Ishikawa (cell line): Measurements from ENCODE around the gene TRAF7.

ENCODE experiments used
- CEBPB ChIP-seq: IDR thresholded peaks from 2 replicates; pipeline ENCODE4 v1.6.1; 2012
- CREB1 ChIP-seq: IDR thresholded peaks from 2 replicates; pipeline ENCODE4 v1.6.1; 2012; ENCODE audit warnings: low read depth
- EGR1 ChIP-seq: IDR thresholded peaks from 2 replicates; pipeline ENCODE4 v1.6.1; 2012
- EP300 ChIP-seq: IDR thresholded peaks from 2 replicates; pipeline ENCODE4 v1.6.1; 2012; ENCODE audit warnings: borderline replicate concordance
- FOXM1 ChIP-seq: IDR thresholded peaks from 2 replicates; pipeline ENCODE4 v1.6.1; 2012; ENCODE audit warnings: low read depth, borderline replicate concordance
- NFIC ChIP-seq: IDR thresholded peaks from 2 replicates; pipeline ENCODE4 v1.6.1; 2012
- RAD21 ChIP-seq: IDR thresholded peaks from 2 replicates; pipeline ENCODE4 v1.6.1; 2012; ENCODE audit warnings: low read depth
- TAF1 ChIP-seq: IDR thresholded peaks from 2 replicates; pipeline ENCODE4 v1.6.1; 2012; ENCODE audit warnings: low read depth, mild to moderate bottlenecking
- TCF12 ChIP-seq: IDR thresholded peaks from 2 replicates; pipeline ENCODE4 v1.6.1; 2012; ENCODE audit warnings: low read depth
- TEAD4 ChIP-seq: IDR thresholded peaks from 2 replicates; pipeline ENCODE4 v1.6.1; 2012
- YY1 ChIP-seq: IDR thresholded peaks from 2 replicates; pipeline ENCODE4 v1.6.1; 2012; ENCODE audit warnings: low read depth
- ZBTB7A ChIP-seq: IDR thresholded peaks from 2 replicates; pipeline ENCODE4 v1.6.1; 2012; ENCODE audit warnings: low read depth
- TF ChIP-seq, protein P1 (sequence below): IDR thresholded peaks from 2 replicates; pipeline ENCODE4 v1.6.1; 2012
- TF ChIP-seq, protein P2 (sequence below): IDR thresholded peaks from 2 replicates; pipeline ENCODE4 v1.6.1; 2012; ENCODE audit warnings: low read depth, mild to moderate bottlenecking
- TF ChIP-seq, protein P3 (sequence below): IDR thresholded peaks from 2 replicates; pipeline ENCODE4 v1.6.1; 2012

Gene TRAF7

DNA sequence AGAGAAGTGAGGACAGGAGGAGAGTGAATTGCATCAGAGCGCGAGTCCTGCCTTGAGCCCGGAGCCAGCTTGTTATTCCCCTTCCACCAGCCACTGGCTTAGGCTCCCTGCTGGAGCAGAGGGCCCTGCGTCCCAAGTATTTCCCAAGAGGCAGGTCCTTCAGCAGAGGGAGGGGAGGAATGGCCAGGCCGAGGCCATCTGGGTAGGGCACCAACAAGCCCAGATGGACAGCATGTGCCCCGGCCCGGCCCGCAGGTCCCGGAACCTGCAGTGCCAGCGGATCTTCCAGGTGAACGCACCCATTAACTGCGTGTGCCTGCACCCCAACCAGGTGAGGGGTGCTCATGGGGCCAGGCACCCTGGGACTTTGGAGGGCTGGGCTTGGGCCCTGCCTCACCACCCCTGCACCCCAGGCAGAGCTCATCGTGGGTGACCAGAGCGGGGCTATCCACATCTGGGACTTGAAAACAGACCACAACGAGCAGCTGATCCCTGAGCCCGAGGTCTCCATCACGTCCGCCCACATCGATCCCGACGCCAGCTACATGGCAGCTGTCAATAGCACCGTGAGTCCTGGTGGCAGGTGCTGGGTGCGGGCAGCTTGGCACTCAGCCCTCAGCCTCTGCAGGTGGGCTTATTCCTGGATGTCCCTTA is 51.3 kb downstream of the TRAF7 start:
- TF ChIP-seq TCF12 (no peak), EGR1 (no peak), RAD21 (no peak), NFIC (no peak), TEAD4 (no peak), ZBTB7A (no peak)
- TF ChIP-seq, protein P1, sequence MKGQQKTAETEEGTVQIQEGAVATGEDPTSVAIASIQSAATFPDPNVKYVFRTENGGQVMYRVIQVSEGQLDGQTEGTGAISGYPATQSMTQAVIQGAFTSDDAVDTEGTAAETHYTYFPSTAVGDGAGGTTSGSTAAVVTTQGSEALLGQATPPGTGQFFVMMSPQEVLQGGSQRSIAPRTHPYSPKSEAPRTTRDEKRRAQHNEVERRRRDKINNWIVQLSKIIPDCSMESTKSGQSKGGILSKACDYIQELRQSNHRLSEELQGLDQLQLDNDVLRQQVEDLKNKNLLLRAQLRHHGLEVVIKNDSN = no peak

DNA sequence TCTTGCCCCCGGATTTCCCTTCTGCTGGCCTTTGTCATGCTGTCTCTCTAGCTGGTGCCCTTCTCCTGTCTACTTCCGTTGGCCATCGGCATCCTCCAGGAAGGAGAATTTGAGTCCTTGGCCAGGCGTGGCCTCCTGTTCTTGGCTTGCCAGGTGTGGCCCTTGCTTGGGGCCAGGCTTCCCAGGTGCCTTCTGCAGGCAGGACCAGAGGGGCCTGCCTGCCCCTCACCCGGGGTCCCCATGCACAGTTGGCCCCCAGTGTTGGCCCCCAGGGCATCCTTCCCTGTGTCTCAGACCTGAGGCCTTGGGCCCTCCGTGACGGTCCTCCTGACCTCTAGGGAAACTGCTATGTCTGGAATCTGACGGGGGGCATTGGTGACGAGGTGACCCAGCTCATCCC is 52.3 kb downstream of the TRAF7 start:
- TF ChIP-seq TEAD4 = no peak
- no peak for TF ChIP-seq EP300
- TF ChIP-seq TCF12 = no peak

DNA sequence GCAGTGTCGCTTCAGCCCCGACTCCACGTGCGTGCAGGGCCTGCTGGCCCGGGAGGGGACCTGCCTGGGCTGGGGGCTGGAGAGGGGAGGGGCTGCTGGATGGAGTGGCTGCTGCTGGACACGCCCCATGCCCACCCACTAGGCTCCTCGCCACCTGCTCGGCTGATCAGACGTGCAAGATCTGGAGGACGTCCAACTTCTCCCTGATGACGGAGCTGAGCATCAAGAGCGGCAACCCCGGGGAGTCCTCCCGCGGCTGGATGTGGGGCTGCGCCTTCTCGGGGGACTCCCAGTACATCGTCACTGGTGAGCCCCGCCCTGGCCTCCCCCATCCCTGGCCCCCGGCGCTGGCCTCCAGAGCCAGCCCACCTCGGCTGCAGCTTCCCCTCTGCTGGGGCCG is 52.7 kb downstream of the TRAF7 start:
- TF ChIP-seq RAD21 (no peak), EP300 (no peak), YY1 (no peak), FOXM1 (no peak), ZBTB7A (no peak)

DNA sequence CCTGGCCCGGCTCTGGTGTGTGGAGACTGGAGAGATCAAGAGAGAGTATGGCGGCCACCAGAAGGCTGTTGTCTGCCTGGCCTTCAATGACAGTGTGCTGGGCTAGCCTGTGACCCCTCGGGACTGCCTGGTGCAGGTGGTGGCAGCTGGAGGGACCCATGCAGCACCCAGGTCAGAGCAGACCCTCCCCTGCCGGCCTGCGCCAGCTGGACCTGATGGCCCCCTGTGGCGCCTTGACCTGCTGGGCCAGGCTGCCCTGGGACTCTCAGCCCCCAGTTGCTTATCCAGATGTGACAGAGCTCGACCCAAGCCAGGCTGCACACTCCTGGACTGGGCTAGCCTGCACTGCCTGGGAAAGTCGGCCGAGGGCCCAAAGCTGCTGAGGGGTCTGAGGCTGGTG is 53.2 kb downstream of the TRAF7 start:
- no peak for TF ChIP-seq TCF12
- TF ChIP-seq, protein P1 = no peak

DNA sequence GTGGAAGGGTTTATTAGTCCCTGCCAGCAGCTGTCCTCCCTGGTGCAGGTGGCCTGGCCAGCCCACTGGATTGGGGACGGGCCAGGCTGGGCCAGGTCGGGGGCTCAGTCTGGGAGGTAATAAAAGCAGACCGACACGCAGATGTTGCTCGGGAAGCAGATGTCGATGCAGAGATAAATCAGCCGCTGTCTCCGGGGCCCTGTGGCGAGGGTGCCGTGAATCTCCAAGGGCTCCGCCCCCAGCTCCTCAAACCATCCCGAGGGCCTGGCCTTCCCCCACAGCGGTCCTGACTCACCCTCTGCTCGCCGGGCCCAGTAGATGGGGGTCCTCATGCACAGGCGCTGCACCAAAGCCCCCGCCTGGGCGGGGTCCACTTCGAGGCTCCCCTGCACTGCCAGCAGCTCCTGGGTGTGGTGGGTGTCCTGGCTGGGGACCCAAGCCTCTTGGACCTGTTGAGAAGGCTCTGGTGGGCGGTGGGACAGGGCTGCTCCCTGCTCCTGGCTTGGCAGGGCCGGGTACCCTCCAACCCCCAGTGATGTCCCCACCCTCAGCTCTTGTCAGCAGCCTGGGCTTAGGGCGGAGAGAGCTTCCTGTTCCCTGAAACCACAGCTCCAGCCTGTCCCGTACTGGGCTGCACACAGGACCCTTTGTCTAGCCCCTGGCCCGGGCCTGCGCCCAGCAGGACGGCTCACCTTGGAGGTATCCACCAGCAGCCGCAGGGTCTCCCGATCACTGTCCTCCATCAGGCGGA is 53.9 kb downstream of the TRAF7 start:
- TF ChIP-seq EGR1 (no peak), YY1 (no peak), CEBPB (no peak), NFIC (no peak), FOXM1 (no peak), EP300 (no peak), CREB1 (no peak), RAD21 (no peak), TEAD4 (no peak)
- TF ChIP-seq, protein P2, sequence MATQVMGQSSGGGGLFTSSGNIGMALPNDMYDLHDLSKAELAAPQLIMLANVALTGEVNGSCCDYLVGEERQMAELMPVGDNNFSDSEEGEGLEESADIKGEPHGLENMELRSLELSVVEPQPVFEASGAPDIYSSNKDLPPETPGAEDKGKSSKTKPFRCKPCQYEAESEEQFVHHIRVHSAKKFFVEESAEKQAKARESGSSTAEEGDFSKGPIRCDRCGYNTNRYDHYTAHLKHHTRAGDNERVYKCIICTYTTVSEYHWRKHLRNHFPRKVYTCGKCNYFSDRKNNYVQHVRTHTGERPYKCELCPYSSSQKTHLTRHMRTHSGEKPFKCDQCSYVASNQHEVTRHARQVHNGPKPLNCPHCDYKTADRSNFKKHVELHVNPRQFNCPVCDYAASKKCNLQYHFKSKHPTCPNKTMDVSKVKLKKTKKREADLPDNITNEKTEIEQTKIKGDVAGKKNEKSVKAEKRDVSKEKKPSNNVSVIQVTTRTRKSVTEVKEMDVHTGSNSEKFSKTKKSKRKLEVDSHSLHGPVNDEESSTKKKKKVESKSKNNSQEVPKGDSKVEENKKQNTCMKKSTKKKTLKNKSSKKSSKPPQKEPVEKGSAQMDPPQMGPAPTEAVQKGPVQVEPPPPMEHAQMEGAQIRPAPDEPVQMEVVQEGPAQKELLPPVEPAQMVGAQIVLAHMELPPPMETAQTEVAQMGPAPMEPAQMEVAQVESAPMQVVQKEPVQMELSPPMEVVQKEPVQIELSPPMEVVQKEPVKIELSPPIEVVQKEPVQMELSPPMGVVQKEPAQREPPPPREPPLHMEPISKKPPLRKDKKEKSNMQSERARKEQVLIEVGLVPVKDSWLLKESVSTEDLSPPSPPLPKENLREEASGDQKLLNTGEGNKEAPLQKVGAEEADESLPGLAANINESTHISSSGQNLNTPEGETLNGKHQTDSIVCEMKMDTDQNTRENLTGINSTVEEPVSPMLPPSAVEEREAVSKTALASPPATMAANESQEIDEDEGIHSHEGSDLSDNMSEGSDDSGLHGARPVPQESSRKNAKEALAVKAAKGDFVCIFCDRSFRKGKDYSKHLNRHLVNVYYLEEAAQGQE = no peak

DNA sequence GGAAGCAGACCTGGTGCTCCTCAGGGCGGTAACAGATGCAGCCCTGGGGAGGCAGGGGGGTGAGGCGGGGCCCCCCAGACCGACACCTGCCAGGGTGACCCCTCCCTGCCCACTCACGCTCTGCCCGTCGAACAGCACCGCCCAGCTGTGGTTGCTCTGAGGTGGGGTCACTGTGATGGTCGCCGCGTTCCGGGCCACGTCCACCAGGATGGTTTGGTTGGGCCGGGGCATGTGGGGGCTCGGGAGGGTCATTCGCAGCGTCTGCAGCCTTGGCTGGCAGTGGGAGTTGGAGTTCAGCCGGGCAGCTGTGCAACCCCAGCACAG is 54.4 kb downstream of the TRAF7 start:
- no peak for TF ChIP-seq TEAD4
- TF ChIP-seq RAD21 = no peak
- no peak for TF ChIP-seq CREB1
- TF ChIP-seq, protein P3, sequence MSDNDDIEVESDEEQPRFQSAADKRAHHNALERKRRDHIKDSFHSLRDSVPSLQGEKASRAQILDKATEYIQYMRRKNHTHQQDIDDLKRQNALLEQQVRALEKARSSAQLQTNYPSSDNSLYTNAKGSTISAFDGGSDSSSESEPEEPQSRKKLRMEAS = no peak
- TF ChIP-seq TCF12 = no peak
- no peak for TF ChIP-seq NFIC
- no peak for TF ChIP-seq CEBPB
- TF ChIP-seq EP300 = no peak
- TF ChIP-seq TAF1 = no peak
- TF ChIP-seq, protein P1 = no peak
- TF ChIP-seq, protein P2 = no peak
- no peak for TF ChIP-seq ZBTB7A
- no peak for TF ChIP-seq FOXM1
- no peak for TF ChIP-seq EGR1
- TF ChIP-seq YY1 = no peak
